HG02938 (cell line): ENCODE results near the gene PSMD13.

Experiments
- ATAC-seq: cut with Tn5 transposase; IDR thresholded peaks from one replicate; pipeline ENCODE4 v1.9.1; 2021; ENCODE audit warnings: mild to moderate bottlenecking, moderate library complexity; ENCODE audit not compliant: unreplicated experiment

Gene PSMD13

GRCh38 chr11:203945-204586, 32.7 kb upstream of the PSMD13 start:
- ATAC-seq, result no peak

- no peak for ATAC-seq
These were observed 32.1 kb upstream of the PSMD13 start for GRCh38 chr11:204587-205109.

- ATAC-seq, result no peak
These were observed 31.4 kb upstream of the PSMD13 start for GRCh38 chr11:205221-206001.

GRCh38 chr11:206002-206384, 30.8 kb upstream of the PSMD13 start:
- no peak for ATAC-seq

- no peak for ATAC-seq
These were observed 30.1 kb upstream of the PSMD13 start for GRCh38 chr11:206526-207207.

- ATAC-seq, result peak; percentile 72
These were observed 29.4 kb upstream of the PSMD13 start, which contains the start of the genes BET1L and RIC8A for GRCh38 chr11:207208-207862. Gene BET1L, minus strand, starts transcription at chr11:207399. Its CDS starts 78 bp downstream, at chr11:207321. Gene RIC8A, plus strand, starts transcription at chr11:207708. Its CDS starts 1,147 bp downstream, at chr11:208855.

- ATAC-seq, result no peak
These were observed 29.0 kb upstream of the PSMD13 start for GRCh38 chr11:207863-208180.

- no peak for ATAC-seq
These were observed 28.4 kb upstream of the PSMD13 start for GRCh38 chr11:208181-208916.

- no peak for ATAC-seq
These were observed 27.9 kb upstream of the PSMD13 start for GRCh38 chr11:208917-209260.

GRCh38 chr11:209275-210121, 27.3 kb upstream of the PSMD13 start:
- ATAC-seq, result no peak

- no peak for ATAC-seq
These were observed 26.5 kb upstream of the PSMD13 start for GRCh38 chr11:210122-210802.

- no peak for ATAC-seq
These were observed 26.0 kb upstream of the PSMD13 start for GRCh38 chr11:210803-211180.

- no peak for ATAC-seq
These were observed 25.5 kb upstream of the PSMD13 start for GRCh38 chr11:211295-211694.

- ATAC-seq, result no peak
These were observed 25.0 kb upstream of the PSMD13 start for GRCh38 chr11:211741-212140.

GRCh38 chr11:212150-213100, 24.4 kb upstream of the PSMD13 start:
- ATAC-seq, result no peak

GRCh38 chr11:213111-213510, 23.7 kb upstream of the PSMD13 start:
- no peak for ATAC-seq

- no peak for ATAC-seq
These were observed 22.7 kb upstream of the PSMD13 start for GRCh38 chr11:214083-214482.

GRCh38 chr11:215581-216037, 21.2 kb upstream of the PSMD13 start:
- no peak for ATAC-seq
